SW 1271 (cell line): Measurements from ENCODE around the gene OR52N1.

ENCODE experiments used
- DNase-seq, 2 experiments: peaks; one replicate each; lab custom pipeline; 2025; lab: John Stamatoyannopoulos, UW

OR52N1 gene

DNA sequence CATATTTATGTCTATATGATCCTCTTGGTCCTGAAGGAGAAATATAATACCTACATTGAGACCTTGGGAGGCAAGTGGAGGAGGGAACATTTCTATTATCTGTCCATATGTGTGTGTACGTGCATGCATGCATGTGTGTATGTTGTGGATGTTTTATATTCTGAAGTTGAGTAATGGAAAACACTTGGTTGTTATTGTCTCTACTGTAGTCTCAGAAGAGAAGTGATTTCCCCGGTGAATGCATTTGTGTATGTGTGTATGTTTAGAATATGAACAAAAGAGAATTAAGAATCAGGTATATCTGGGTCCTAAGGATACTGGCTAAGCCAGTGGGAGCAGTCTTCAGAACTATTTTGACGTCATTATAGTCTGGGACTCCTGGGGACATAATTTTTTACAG, at the start of gene OR52N1:
TSS of gene OR52N1 (minus strand) at position 101 of the 400 bp plus-strand sequence. CDS start 2,449 bp downstream, outside the sequence.
- no peak for DNase-seq

DNA sequence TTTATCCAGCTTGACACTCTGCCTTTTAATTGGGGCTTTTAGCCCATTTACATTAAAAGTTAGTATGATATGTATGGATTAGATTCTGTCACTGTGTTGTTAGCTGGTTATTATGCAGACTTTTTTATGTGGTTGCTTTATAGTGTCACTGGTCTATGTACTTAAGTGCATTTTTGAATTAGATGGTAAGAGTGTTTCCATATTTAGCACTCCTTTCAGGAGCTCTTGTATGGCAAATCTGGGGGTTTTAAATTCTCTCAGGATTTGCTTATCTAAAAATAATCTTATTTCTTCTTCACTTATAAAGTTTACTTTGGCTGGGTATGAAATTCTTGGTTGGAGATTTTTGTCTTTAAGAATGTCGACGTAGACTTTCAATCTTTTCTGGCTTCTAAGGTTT, 46.6 kb upstream of the OR52N1 start:
- DNase-seq = no peak

DNA sequence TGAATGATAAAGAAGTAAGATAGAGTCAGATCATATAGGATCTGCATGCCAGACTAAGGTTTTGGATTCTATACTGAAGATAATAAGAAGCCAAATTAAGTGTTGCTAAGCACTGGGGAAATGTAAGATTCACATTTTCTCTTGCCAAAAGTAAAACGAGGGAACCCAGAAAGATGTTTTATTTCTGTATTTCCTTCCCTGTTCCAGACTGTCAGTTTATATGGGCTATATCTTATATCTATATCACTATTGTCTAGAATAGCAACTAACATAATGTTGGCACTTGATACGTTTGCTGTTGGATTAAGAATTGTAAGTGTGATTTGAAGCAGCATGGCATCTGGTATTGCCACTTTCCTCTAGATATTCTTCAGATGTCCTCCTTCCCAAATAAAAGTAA, 42.4 kb upstream of the OR52N1 start:
- no peak for DNase-seq

DNA sequence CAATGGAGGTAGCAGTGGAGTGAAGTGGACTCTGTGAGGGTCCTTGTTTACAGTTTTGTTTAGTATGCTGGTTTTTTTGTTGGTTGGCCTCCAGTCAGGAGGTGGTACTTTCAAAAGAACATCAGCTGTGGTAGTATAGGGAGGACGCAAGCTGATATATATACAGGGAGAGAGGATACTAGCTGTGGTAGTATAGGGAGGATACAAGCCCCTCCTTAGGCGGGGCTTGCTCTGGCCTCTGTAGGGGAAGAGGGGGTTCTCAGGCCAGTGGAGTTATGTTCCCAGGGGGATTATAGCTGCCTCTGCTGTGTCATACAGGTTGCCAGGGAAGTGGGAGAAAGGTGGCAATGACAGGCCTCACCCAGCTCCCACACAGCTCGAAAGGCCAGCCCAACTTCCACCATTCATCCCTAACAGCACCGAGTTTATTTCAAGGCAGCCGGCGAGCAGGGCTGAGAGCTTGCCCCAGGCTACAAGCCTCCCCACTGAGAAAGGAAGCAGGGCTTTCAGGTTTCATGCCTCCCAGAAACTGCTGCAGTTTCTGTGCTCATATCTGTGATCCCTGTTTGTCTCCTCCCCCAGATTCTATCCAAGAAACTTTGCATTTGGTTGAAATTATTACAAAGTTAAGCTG, 40.2 kb upstream of the OR52N1 start:
- DNase-seq = no peak

DNA sequence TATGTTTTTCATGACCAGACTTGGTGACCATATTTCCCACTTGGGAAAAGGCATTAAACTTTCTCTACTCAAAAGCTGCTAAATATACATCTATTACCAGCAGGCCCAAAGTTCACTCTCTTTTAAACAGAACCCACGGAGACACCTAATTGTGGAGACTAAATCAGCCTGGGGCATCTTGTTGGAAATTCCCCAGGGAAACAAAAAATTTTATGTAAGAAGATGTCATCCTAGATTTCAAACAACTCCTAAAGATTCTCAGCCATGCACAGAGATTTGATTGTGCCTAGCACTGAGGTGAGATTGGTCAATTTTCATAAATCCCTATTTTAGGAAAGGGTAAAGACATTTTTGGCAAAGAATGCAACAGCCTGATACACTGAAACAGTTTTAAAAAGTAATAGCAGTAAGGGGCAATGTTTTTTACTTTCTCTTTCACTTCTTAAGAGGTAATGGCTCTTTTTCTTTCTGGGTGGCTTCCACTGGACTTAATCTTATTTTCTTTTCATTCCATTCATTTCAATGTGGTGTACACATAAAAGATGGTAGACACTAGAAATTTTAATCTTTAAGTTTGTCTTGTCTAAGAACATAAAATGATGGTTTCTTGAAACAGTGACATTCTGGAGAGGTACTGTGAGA, 27.3 kb upstream of the OR52N1 start:
- no peak for DNase-seq

DNA sequence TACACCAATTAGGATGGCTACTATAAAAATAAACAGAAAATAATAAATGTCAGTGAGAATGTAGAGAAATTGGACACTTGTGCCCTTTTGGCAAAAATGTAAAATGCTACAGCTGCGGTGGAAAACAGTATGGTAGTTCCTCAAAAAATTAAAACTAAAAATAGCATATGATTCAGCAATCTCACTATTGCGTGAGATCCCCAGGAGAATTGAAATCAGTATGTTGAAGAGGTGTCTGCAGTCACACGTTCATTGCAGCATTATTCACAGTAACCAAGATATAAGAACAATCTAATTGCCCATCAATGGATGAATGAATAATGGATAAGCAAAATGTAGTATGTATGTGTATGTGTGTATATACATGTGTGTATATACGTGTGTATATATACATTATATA, 24.5 kb upstream of the OR52N1 start:
- DNase-seq = no peak

DNA sequence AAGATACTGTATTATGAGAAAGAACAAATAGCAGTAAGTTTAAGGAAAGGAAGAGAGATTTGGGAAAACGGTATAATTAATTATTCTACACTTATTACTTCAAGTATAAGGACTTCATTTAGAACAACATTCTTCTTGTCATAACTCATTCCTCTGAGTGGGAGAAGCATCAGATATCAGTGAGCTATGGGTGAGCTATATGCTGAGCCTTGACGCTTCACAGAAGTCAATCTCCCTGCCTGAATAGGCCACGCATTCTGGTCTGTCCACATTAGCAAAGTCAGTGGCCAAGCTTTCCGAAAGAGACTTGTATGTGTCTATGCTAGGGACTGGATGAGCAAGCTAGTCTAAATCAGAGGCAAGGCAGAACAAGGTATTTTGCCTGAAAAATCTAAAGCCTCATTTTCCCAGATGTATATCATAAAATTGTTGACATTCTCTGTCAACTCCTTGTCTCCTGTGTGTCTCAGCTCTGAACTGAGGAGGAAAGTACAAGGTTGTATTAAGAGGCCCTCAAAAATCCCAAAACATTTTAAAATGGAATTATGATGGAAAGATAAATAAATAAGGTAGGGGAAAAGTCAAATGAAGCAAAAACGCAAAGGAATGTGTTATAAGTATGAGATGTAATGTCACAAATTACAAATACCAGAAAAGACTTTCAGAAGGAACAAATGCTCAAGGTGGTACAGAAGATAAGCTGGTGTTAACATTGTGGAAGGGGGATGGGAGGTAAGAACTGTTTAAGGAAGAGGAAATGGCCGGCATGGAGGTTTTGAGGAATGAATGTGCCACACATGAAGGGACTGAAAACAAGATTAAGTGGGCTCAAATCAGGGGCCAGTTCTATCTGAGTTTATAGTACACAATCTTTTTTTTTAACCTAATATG, 19.1 kb upstream of the OR52N1 start:
- DNase-seq = no peak

DNA sequence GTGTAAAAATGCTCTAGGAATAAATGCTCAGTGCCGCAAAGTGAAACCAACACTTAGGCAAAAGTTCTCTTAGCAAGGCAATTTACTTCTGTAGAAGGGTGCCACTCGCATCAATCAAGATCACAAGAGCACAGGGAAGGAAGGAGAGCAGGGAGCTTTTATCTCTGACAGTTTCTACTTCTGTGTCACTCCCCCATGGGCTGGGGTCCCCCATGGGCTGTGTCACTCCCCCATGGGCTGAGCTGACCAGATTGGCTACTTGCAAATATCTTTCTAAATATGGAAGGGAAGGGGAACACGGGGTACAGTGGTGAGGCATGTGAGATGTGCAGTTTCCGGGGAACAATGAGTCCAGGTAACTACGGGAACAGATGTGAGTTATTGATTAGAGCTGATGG, 18.1 kb upstream of the OR52N1 start:
- no peak for DNase-seq

DNA sequence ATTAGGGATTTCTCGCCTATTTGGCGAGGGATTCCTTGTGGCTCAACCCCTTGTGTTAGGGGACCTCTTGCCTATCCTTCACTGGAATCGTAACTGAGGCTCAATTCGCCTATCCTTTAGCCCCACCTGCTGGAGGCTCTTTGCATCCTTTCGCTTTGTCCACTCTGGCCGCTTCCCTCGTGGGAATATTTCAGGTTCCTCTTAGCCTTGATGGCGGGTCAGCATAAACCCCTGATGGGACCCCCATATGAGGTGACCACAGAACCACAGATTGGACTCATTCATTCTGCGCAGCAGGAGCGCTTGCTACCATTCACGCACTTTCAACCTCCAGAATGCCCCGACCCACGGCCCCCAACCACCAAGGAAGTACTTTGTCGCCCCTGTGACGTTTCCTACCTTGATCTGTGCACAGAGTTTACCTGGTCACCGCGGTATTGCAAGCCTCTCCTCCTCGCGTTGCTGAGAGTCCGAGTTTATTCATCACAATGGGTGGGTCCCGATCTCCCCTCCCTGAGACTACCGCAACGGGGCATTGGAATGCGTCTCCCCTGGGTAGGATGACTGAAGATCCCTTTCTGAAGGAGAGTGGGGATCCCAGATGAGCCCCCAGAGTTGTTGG, 17.5 kb upstream of the OR52N1 start, which contains the start of gene OR52N2:
TSS of gene OR52N2 (plus strand) at position 425 of the 622 bp plus-strand sequence. CDS start 11,412 bp downstream, outside the sequence.
- DNase-seq = peak; percentile 35 to 64

DNA sequence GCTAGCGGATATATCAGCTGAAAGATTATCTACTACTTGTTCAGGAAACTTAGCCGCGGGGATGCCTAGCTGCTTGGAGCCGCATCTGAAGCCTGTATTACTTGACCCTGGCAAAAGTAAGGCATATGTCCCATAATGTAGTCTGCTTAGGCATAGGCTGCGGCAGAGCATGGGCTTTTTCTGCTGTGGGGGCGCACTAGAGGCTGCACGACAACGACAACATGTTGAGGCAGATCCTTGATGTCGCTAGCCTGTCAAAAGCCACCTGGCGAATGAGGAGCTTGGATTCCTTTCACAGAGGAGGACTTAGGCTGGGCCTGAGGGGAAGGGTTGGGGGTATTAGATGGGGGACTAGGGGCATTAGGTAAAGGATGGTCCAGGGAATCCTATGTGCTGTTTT, 16.5 kb upstream of the OR52N1 start:
- no peak for DNase-seq

DNA sequence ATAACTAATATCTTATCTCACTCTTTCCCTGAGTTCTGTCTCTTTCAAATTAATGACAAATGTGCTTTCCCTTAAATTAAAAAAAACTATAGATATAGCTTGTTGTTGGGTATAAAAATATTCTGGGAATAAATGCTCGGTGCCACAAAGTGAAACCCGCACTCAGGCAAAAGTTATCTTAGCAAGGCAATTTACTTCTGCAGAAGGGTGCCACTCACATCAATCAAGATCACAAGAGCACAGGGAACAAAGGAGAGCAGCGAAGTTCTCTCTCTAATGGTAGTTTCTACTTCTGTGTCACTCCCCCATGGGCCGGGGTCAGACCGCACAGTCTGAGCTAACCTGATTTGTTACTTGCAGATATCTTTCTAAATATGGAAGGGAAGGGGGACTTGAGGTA, 12.9 kb upstream of the OR52N1 start:
- DNase-seq = no peak

DNA sequence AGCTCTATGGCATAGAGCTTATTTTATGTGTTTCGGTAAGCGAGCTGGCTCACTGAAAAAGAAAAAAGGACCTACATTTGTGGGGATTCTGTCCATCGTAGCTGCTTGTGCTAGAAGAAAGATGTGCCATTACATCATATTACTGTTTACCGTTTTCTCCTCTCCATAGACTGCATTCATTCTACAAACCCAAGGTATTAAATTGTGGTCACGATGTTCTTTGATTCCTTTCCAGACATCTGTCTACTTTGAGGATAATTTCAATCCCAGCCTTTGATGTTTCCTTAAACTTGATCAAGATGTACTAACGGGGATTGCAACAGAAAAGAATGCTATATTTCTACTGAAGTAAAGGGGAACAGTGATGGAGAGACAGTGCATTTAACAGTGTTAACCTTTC, 5.5 kb upstream of the OR52N1 start:
- no peak for DNase-seq

DNA sequence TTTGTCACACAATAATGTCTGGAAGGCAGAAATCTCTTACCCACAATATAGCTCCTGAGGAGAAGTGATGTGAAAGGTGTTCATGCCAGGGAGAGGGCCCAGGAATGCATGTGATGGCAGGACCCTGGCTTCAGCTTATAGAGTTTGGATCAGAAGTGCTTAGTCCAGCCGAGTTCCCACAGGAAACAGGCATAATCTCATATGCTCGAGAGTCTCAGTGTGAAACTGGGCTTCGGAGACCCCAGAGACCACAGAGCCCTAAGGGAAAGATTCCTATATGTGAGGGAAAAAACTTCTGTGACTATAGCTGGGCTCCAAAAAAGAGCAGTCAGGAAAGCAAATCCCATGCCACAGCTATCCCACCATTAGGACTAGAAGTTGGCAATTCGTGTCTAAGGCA, 7.8 kb downstream of the OR52N1 start, which contains the start of gene OR52N5:
TSS of gene OR52N5 (minus strand) at position 101 of the 400 bp plus-strand sequence. CDS start 4,721 bp downstream, outside the sequence.
- DNase-seq = no peak

DNA sequence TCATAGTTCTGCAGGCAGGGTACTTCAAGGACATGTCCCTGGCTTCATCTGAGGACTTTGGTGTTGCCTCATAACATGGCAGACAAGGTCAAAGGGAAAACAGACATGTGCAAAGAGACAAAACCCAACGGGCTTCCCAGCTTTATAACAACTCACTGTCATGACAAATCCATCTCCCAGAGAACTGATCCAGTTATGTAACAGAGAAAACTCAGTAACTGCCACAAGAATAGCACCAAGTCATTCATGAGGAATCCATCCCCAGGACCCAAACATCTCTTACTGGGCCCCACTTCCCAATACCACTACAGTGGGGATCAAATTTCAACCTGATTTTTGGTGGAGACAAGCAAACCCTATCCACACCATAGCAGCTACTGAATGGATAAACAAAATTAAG, 24.0 kb downstream of the OR52N1 start:
- no peak for DNase-seq

DNA sequence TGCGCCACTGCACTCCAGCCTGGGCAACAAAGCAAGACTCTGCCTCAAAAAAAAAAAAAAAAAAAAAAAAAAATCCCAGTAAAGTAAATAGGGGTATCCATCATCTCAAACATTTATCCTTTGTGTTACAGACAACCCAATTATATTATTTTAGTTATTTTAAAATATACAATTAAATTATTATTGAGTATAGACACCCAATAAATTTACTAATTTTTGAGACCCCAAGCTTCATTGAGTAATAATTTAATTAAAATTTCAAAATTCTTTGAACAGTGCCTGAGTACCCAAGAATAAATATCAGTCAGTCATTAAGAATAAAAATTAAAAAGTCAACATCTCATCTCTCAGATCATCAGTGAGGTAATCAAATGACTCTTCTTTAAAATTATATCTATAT, 37.1 kb downstream of the OR52N1 start, which contains the start of gene OR52N4:
TSS of gene OR52N4 (plus strand) at position 301 of the 400 bp plus-strand sequence. CDS start 498 bp downstream, outside the sequence.
- no peak for DNase-seq

DNA sequence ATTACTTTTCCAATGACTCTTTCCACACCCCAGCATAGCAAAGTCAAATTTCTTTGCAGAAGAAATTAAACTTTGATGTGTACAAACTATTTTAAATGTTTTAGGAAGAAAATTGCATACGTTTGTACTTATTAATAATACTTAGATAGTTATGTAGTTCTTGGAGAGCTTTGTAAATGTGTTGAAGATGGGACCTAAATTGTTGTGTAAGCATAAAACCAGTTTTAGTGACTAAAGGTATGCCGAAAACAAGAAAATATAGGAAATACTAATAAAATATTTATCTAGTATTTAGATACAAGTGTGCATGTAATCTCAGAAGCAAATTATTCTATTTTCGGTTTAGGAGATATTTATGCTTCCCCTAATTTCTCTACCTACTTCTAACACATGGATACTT, 41.2 kb downstream of the OR52N1 start:
- no peak for DNase-seq

DNA sequence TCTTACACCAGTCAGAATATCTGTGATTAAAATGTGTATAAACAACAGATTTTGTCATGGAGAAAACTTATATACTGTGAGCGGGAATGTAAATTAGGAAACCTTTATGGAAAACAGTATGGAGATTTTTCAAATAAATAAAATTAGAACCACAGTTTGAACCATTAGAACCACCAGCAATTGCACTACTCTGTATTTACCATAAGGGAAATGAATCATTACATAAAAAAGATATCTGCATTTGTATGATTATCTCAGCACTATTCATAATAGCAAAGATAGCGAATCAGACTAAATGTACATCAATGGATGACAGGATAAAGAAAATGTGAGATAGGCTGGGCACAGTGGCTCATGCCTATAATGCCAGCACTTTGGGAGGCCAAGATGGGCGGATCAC, 44.5 kb downstream of the OR52N1 start:
- DNase-seq = no peak

DNA sequence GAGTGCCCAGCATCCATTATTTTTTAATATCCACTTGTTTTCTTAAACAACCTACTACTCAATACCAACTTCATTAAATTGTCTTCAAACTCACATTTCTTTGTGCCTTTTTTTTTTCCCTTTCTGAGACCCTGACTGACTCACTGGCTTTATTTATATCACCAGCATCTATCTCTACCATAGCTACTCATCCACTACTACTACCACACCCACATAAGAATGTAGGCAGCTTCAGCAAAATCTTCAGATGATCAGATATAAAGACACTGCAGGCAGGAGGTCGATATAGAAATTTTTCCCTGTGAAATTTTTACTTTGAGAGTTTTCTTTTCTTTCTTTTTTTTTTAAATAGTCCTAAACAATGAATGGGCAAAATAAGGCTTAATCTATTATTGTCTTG, 52.6 kb downstream of the OR52N1 start:
- no peak for DNase-seq

DNA sequence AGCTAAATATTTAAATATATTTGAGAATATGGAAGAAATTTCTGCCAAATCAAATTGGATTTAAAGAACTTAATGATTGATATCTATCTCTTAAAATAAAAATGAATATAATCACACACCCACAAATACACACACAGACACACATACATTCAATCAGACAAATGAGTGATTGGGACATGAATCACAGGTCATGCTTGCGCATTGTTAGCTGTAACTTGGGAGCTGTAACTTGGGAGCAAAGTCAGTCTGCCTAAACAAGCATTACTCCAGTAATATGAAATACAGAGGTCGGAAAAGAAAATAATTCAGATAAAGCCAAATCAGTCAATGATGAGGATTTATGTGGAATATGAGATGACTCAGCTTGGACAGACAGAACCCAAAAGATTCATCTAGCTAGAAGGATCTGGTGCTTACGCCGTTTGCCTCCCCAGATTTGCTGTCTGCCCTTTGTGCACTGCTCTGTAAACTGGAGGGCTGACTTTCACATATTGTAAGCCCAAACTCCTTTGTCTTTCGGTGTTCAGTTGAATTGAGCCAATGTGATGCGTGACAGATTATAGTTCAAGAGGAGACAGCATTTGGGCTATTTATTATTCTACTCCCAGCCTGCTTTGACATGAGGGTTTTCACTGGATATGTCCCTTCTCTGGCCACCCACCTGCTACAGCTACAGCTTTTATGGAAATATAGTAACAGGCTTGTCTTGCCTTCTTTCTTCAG, 53.2 kb downstream of the OR52N1 start:
- no peak for DNase-seq

DNA sequence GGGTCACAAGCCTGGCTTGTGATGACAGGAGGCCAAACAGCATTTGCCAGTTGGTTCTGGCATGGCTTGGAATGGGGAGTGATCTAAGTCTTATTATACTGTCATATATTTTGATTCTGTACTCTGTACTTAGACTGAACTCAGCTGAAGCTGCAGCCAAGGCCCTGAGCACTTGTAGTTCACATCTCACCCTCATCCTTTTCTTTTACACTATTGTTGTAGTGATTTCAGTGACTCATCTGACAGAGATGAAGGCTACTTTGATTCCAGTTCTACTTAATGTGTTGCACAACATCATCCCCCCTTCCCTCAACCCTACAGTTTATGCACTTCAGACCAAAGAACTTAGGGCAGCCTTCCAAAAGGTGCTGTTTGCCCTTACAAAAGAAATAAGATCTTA, 54.0 kb downstream of the OR52N1 start:
- DNase-seq = no peak
